Osteocyte (in vitro differentiated cells): Measurements from ENCODE around the gene FILIP1. TPM values are rescaled to one million over a fixed set of nuclear protein-coding genes. Genes with fewer than 3 reads are reported as not detected.
A peak's percentile ranks its signal among the peaks of the same experiment; 100 is the strongest.

Experiments
- DNase-seq: peaks from one replicate; pipeline ENCODE4 v3.0.0; 2021; ENCODE audit warnings: mixed read lengths; ENCODE audit not compliant: unreplicated experiment; ENCODE audit errors: extremely low spot score
- H3K27ac Mint-ChIP-seq: one replicate; pipeline ENCODE4 v1.8.0; 2021; ENCODE audit warnings: mild to moderate bottlenecking, mixed read lengths; ENCODE audit not compliant: unreplicated experiment
- H3K27me3 Mint-ChIP-seq: one replicate; pipeline ENCODE4 v1.8.0; 2021; ENCODE audit warnings: mixed read lengths; ENCODE audit not compliant: unreplicated experiment
- H3K36me3 Mint-ChIP-seq: one replicate; pipeline ENCODE4 v1.8.0; 2021; ENCODE audit warnings: mixed read lengths; ENCODE audit not compliant: unreplicated experiment
- H3K4me1 Mint-ChIP-seq: one replicate; pipeline ENCODE4 v1.8.0; 2021; ENCODE audit warnings: mixed read lengths; ENCODE audit not compliant: unreplicated experiment
- H3K4me3 Mint-ChIP-seq: one replicate; pipeline ENCODE4 v1.8.0; 2021; ENCODE audit warnings: mild to moderate bottlenecking, moderate library complexity, mixed read lengths; ENCODE audit not compliant: unreplicated experiment
- H3K9me3 Mint-ChIP-seq: one replicate; pipeline ENCODE4 v1.8.0; 2021; ENCODE audit warnings: mixed read lengths; ENCODE audit not compliant: unreplicated experiment
- CTCF ChIP-seq: fragments of 200-600 bp; sonication (generic); IDR thresholded peaks from 2 replicates; pipeline ENCODE4 v1.5.0; 2021; ENCODE audit warnings: antibody characterized with exemption, mild to moderate bottlenecking, moderate library complexity
- total RNA-seq: library from RNA; stranded (reverse); gene quantifications from 2 replicates; pipeline ENCODE4 v1.2.1, GENCODE V29; 2021

The FILIP1 gene
- total RNA-seq, 1 donor from 2014 or later = 0.05 TPM

GRCh38 chr6:75275067-75275466 lies 218.5 kb downstream of the FILIP1 start:
- H3K27ac Mint-ChIP-seq = peak overlapping the region; percentile 60
- no peak for TF ChIP-seq CTCF
- DNase-seq = no peak
- H3K27me3 Mint-ChIP-seq = no peaks in the 10 kb centered on the region
- H3K9me3 Mint-ChIP-seq = no peaks in the 10 kb centered on the region
- peaks cover 12% of the 10 kb centered on the region for H3K36me3 Mint-ChIP-seq
- peaks cover 44% of the 10 kb centered on the region for H3K4me1 Mint-ChIP-seq
- no peak overlapping the region for H3K4me3 Mint-ChIP-seq

- no peak overlapping the region for H3K27ac Mint-ChIP-seq
- H3K4me3 Mint-ChIP-seq = no peak overlapping the region
- peaks cover 12% of the 10 kb centered on the region for H3K36me3 Mint-ChIP-seq
- H3K9me3 Mint-ChIP-seq = no peaks in the 10 kb centered on the region
- TF ChIP-seq CTCF = no peak
- DNase-seq = no peak
- H3K27me3 Mint-ChIP-seq = no peaks in the 10 kb centered on the region
- H3K4me1 Mint-ChIP-seq = peaks cover 29% of the 10 kb centered on the region
Measured at GRCh38 chr6:75273009-75273408, 220.6 kb downstream of the FILIP1 start.

- H3K4me3 Mint-ChIP-seq = no peak overlapping the region
- no peaks in the 10 kb centered on the region for H3K27me3 Mint-ChIP-seq
- no peaks in the 10 kb centered on the region for H3K9me3 Mint-ChIP-seq
- H3K36me3 Mint-ChIP-seq = peaks cover 12% of the 10 kb centered on the region
- H3K4me1 Mint-ChIP-seq = peaks cover 29% of the 10 kb centered on the region
- peak overlapping the region; percentile 19 for H3K27ac Mint-ChIP-seq
- no peak for DNase-seq
- no peak for TF ChIP-seq CTCF
Measured at GRCh38 chr6:75272145-75272840, 221.3 kb downstream of the FILIP1 start.

- H3K36me3 Mint-ChIP-seq = peaks cover 12% of the 10 kb centered on the region
- no peaks in the 10 kb centered on the region for H3K27me3 Mint-ChIP-seq
- H3K4me3 Mint-ChIP-seq = no peak overlapping the region
- no peak for DNase-seq
- H3K9me3 Mint-ChIP-seq = no peaks in the 10 kb centered on the region
- H3K27ac Mint-ChIP-seq = no peak overlapping the region
- no peak for TF ChIP-seq CTCF
- peaks cover 13% of the 10 kb centered on the region for H3K4me1 Mint-ChIP-seq
Measured at GRCh38 chr6:75268988-75269354, 224.6 kb downstream of the FILIP1 start.

- no peak for TF ChIP-seq CTCF
- H3K36me3 Mint-ChIP-seq = peaks cover 12% of the 10 kb centered on the region
- no peaks in the 10 kb centered on the region for H3K27me3 Mint-ChIP-seq
- no peaks in the 10 kb centered on the region for H3K9me3 Mint-ChIP-seq
- peaks cover 11% of the 10 kb centered on the region for H3K4me1 Mint-ChIP-seq
- H3K4me3 Mint-ChIP-seq = no peak overlapping the region
- no peak for DNase-seq
- no peak overlapping the region for H3K27ac Mint-ChIP-seq
Measured at GRCh38 chr6:75268121-75268987, 225.2 kb downstream of the FILIP1 start.
